DMS153 (cell line): ENCODE measurements around the gene BTN1A1.
"Not testable (repeated sequence)": the region's sequence is repeated elsewhere in the genome, so short reads cannot be mapped to it uniquely, and the experiment has no call there.

Experiments used
- DNase-seq: peaks from one replicate; lab custom pipeline; 2025; lab: John Stamatoyannopoulos, UW

The BTN1A1 gene

DNA sequence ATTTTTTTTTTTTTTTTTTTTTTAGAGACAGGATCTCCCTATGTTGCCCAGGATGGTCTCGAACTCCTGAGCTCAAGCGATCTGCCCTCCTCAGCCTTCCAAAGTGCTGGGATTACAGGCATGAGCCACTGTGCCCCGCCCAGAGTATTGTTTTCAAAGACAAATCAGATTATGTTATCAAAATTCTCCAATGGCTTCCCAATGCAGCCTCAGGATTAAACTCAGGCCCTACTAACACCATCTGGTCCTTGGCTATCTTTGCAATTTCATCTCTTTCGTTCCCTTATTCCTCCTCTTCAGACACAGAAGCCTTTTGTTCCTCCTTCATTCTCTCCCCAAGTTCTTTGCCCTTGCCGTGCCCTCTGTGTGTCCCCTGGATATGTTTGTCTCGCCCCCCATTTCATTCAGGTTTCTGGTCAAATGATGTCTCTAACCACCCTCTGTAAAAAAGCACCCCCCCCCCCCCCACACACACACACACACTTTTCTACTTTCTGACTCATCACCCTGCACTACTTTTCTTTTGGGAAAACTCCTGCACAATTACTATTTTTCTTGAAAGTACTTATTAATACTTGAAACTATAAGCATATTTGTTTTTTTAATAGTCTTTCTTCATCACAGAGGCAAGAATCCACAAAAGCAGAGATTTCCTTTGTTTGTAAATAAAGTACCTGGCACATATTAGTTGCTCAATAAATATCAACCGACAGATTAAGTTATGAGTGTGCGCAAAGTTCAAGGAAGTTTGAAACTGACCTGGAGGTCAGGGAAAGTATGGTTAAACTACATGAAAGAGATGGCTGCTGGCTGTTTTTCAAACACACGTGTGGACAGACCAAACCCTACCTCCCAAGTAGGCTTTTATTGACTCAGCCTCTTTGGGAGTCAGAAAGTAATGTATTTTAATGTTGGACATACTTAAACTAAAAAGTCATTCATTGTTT, 16.7 kb downstream of the BTN1A1 start:
- no peak for DNase-seq

DNA sequence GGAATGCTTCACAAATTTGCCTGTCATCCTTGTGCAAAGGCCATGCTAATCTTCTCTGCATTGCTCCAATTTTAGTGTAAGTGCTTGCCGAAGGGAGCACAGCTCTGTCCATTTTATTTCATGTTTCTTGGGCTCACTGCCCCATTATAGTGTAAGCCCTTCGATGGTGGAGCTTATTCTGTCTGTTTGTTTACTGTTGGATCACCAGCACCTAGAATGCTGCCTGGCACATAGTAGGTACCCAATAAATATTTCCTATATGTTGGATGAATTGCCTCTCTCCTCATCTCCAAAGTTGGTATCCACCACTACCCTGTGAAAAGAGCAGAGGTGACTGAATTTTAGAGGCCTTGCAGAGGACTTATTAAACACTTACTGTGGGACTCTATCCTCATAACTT, 19.3 kb downstream of the BTN1A1 start:
- DNase-seq = no peak

DNA sequence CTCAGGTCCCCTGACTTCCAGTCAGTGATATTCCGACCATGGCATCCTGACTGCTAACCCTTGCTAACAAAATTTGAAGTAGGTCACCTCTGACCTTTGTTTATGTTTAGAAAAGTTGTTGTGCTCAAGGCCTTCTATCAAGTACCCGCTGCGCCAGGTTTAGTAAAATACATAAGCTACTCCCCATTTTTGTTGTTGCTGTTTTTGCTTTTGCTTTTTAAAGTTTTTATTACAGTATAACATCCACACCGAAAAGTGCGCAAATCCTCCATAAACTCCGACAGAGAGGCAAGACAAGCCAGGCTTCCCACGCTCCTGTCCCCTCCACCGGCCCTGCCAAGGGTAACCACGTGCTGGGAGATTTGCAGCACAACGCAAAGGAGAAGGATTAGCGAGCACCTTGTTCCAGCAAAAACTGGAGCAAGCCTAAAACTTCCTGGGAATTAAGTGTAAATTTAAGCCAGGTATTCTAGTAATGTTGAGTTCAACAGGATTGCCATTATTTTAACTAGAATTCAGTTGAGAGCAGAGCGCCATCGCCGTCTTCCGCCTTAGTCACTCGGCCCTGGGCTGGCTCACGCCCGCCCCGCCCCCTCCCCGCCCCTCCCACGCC, 20.2 kb downstream of the BTN1A1 start:
- no peak for DNase-seq

DNA sequence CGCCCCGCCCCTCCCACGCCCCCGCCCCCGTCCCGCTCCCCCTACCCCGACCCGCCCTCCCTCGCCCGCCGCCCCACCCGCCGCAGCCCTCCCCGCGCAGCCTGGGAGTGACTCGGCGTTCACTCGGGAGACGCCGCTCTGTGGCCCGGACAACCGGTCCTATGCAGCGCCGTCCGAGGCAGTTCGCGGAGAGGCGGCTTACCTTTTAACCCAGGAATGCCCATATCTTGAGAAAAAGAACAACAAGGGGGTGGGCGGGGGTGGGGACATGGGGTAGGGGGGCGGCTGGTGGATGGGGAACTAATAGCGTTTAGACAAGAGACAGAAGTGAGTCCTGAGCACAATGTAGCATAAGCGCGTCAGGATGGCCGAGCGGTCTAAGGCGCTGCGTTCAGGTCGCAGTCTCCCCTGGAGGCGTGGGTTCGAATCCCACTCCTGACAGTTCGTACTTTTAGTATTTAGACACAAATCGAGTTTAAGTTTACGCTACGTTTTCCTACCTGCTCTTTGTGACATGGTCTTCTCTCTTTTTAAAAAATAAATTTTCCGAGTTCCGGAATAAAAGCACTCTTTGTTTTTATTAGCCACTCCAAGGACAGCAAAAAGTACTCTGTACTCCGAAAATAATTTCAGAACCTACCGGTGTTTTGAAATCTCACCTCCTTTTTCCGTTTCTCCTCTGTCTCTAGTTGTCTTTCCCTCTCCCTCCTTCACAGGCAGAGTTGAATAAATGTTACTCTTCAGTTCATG, 20.9 kb downstream of the BTN1A1 start:
- peak; percentile 66 for DNase-seq

DNA sequence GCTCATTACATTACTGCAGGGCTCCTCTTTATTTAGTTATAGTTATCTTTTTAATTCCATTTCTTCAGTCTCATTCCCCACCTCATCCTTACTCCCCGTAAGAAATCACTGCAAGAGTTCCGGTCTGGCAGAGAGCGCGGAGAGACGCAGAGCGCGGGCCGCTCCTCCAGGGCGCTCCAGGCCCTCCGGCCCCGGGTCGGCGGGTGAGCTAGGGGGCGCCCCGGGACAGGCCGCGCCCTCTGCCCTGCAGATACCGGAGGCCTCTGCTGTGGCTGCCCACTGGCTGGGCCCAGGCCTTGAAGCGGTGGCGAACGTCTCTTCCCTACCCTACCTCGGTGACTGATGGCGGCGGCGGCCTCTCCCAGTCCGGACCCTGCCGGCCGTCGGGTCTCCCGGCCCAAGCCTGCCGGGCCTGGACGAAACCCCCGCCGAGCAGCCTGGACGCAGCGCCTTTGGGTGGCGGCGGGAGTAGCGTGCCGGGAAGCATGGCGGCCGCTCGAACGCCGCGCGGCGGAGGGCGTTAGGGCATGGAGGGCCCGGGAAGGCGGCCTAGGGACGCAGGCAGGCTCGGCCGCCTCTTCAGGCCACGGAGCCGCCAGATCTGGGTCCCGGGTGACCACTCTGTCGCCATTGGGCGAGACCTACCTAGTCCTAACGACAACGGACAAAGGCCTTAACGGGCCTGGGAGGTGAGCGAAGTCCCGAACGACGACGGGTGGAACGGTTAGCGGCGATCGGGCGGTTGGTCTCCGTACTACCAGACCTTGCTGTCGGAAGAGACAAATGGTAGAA, 21.7 kb downstream of the BTN1A1 start:
- peak; percentile 37 for DNase-seq

DNA sequence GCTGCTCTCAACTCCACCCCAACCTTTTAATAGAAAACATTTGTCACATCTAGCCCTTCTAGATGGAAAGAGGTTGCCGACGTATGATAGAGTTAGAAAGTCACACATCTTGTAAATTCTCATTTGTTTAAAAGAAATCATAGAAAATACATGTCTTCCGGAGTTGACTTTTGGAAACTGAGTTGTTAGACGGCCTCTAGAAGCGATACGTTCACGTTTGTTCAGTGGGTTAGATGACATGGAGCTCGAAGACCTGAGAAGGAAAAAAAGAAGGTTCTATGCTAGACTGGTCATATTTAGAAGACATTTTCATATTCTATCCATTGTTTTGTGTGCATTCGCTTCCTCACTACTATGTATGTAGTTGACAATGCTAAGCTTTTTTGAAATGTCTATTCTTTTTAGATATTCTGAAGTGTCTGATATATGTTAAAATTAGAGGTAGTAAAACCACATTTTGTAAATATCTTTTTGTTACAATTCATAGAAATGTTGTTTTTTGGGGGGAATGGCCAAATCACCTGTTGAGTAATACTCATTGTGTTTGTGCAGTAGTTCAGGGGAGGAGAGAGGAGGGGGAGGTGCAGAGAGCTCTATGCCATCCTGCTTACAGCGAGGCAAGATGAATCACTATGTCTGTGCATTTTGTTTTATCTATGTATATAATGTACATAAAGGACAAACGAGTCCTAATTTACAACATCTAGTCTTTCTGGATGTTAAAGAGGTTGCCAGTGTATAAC, 22.6 kb downstream of the BTN1A1 start:
- not testable (repeated sequence) for DNase-seq

DNA sequence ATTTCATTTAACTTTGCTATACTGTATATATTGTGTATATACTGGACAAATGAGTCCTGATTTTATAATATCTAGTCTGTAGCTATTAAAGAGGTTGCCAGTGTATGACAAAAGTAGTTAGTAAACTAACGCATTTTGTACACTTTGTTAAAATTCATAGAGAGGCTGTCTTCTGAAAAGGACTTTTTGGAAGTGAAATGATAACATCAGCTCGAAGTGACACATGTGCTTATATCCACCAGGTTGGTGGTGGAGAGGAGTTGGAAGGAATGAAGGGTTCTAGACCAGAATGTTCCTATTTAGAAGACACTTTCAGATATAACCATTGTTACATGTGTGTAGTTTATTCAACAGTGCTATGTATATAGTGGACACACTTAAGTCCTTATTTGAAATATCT, 24.2 kb downstream of the BTN1A1 start:
- DNase-seq = not testable (repeated sequence)

DNA sequence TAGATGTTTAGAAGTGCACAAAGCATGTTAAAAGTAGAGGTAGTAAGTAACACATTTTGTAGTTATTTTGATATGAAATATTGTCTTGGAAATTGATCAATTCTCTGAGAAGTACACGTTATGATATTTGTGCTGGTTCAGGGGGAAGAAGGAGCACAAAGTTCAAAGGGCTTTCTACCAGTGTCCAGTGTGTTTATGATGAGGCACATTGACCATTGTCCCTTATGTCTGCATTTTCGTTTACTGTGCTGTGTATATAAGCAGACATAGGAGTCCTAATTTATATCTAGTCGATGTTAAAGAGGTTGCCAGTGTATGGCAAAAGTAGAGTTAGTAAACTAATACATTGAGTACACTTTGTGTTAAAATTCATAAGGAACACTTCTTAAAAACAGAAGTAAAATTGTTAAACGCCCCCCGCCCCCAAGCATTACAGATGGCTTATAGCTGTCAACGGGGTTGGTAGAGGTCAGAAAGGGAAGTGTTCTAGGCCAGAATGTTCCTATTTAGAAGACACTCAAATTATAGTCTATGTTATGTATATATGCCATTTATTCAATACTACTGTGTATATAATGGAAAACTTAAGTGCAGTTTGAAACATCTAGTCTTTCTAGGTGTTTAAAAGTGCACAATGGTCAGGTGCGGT, 24.7 kb downstream of the BTN1A1 start:
- DNase-seq = no peak

DNA sequence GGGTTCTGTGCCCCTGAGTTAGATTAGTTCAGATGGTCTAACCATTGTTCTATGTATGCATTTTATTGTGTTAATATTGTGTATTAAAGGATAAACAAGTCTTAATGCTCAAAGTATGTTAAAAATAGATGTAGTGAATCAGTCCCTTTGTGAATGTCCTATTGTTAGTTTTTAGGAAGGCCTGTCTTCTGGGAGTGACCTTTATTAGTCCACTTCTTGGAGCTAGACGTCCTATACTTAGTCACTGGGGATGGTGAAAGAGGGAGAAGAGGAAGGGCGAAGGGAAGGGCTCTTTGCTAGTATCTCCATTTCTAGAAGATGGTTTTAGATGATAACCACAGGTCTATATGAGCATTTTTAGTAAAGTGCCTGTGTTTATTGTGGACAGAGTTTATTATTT, 25.7 kb downstream of the BTN1A1 start:
- DNase-seq = no peak

DNA sequence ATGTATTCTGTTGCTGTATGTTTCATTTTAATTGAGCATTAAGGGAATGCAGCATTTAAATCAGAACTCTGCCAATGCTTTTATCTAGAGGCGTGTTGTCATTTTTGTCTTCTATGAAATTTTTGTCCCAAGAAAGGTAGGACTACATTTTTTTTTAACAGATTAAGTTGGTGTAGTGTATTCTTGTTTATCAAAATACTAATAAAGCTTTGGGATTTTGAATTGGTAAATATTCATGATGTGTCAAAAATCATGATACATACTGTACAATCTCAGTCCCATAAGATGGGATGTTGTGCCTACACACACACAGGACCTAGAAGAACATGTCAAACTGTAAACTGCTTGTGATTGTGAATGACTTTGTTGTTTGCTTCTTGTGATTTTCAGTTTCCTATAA, 26.8 kb downstream of the BTN1A1 start:
- DNase-seq = no peak

DNA sequence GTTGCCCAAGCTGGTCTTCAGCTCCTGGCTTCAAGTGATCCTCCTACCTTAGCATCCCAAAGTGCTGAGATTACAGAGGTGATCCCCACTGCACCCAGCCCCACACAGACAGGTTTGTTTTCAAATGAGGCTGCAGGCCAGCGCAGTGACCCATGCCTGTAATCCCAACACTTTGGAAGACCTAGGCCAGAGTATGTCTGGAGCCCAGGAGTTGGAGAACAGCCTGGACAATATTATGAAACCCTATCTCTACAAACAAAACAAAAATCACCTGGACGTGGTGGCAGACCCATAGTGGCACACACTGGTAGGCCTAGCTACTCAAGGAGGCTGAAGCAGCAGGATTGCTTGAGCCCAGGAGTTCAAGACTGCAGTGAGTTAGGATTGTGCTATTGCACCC, 30.1 kb downstream of the BTN1A1 start:
- no peak for DNase-seq

DNA sequence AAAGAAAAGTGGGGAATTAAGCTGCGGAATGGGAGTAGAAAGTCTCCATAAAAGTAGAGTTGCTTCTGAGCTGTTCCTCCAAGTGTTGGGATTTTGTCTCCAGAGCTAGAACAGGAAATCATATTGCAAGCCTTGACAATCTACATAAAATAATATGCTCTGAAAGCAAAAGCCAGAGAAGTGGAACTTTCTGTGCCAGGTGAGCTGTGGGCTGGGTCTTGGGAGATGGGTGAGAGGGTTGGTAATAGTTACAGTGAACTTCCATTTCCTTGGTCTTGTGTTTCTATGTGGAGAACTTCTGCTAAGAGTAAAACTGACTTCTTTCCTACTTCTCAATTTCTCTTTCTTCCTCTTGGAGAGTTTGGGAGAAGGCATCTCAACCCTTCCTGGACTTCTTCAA, 31.8 kb downstream of the BTN1A1 start:
- no peak for DNase-seq

DNA sequence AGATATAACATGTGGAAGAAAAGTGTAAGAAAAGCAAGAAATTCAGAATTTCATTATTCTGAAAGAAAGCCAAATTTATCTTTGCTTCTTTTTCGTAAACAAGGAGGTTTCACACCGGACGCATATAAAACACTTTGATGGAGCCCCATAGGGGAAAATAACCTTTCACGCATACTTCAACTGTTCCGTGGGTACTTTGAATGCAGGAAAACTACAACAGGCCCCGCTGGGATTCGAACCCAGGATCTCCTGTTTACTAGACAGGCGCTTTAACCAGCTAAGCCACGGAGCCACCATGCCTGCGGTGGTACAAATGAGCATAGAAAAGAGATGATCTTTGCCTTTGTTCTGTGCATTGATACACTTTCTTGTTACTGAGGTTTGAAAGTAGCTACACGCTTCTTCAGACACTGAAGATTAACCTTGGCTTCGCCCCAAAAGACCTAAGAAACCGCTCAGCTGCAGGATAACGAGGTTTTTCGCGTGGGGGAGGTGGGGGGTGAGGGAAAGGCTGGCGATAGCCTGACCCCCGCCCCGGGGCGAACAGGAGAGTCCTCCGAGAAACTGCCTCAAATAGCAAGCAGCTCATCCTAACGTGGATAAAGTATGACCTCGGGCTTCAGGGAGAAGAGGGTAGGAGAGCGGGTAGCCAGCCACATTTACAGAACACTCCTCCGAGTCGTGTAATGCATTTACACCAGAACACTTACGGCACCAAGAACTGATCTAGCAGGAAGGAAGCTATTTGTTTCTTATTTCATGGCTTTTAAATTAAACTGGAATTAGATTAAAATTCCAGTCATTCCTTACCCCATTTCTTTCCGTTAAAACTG, 32.8 kb downstream of the BTN1A1 start:
- DNase-seq = peak; percentile 87

DNA sequence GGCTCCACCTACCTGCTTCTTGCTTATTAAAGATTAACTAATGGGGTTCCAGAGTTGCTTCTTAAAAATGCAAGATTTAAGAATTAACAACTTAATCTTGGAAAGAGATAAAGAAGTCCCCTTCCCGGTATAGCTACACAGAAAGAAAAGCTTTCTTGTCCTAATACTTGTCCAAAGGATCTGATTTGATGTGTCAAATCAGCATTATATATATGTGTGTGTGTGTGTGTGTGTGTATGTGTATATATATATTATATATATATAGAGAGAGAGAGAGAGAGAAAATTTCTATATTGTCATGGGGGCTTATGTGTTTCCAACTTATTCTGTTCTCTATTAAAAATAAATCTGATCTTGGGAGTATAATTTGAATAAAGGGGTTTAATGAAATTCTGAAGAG, 33.4 kb downstream of the BTN1A1 start:
- DNase-seq = no peak

DNA sequence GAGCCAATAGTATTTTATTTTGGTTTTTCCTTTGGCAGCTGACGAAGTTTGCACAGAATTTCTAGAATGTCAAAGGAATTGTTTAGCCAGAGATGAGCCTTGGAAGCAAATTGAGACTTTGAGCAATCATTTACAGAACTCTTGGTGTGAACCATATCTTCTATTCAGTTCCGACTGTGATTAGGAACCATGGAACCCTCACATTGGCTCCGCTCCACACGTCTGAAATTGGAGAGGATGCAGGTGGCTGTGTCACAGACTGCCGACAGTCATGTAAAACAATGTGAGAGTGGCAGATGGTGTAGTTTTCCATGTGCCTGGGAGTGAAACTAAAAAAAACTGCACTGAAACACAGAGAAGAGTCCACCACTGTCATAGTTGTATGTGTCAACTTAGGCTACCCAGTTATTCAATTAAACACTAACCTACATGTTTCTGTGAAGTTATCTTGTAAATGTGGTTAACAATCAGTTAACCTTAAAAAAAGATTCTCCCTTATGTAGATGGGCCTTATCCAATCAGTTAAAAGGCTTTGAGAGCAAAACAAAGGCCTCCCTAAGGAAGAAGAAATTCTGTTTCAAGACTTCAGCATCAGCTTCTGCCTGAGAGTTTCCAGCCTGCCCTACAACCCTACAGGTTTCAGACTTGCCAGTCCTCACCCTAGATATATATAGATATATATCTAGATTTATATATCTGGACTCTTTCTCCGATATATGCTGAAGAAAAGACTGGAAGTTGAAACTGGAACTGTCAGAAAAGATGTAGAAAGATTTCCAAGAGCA, 34.8 kb downstream of the BTN1A1 start:
- no peak for DNase-seq

DNA sequence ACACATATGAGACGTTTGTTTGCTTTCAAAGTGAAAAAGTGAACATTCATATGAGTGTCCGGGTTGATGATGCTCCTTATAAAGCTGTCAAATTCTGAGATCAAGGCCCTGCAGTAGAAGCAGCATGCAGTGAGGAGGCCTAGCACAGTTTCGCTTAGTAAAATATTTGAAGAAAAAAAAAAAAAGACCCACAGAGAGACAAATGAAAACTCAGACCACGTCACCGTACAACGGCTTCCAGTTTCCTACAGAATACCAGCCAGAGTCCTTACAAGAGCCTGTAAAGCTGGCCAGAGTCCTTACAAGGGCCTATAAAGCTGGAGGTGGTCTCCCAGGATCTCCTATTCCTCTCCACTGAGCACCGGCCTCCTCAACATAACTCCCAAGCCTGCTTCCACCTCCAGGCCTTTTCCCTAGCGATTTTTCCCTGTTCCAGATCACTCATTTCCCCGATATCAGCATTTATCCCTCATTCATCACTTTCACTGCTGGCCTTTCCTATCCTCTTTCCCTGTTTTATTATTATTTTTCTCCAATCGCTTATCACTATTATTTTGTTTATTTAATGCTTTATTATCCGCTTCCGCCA, 36.6 kb downstream of the BTN1A1 start:
- DNase-seq = no peak

DNA sequence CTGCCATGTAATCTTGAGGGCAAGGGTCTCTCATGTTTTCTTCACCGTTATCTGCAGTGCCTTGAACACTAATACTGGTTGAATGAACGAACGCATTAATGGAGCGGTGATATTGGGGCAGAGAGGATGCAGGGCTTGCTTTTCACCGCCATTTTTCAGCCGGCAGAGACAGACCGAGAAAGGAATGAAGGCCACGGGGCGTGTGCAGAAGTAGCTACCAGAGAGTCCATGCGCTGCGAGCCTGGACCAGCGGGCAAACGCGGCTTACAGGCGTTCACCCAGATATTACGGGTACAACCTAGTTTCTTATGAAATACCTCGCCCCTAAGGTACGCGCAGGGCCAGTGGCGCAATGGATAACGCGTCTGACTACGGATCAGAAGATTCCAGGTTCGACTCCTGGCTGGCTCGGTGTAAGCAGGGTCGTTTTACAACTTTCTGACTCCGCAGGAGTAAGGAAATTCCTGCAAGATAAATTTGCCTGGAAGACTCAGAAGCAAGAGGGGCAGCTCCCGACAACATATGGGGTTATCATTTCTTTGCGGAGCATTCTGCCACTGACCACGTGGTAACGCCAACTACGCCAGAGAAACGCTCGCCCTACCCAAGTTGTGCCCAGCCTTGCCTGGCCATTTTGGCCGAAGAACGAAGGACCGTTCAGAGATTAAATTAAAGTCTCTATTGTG, 37.2 kb downstream of the BTN1A1 start:
- peak; percentile 92 for DNase-seq
